ENCODE results near the gene CBX3.
"Not testable (repeated sequence)": the region's sequence is repeated elsewhere in the genome, so short reads cannot be mapped to it uniquely, and the experiment has no call there.

CBX3 gene

DNA sequence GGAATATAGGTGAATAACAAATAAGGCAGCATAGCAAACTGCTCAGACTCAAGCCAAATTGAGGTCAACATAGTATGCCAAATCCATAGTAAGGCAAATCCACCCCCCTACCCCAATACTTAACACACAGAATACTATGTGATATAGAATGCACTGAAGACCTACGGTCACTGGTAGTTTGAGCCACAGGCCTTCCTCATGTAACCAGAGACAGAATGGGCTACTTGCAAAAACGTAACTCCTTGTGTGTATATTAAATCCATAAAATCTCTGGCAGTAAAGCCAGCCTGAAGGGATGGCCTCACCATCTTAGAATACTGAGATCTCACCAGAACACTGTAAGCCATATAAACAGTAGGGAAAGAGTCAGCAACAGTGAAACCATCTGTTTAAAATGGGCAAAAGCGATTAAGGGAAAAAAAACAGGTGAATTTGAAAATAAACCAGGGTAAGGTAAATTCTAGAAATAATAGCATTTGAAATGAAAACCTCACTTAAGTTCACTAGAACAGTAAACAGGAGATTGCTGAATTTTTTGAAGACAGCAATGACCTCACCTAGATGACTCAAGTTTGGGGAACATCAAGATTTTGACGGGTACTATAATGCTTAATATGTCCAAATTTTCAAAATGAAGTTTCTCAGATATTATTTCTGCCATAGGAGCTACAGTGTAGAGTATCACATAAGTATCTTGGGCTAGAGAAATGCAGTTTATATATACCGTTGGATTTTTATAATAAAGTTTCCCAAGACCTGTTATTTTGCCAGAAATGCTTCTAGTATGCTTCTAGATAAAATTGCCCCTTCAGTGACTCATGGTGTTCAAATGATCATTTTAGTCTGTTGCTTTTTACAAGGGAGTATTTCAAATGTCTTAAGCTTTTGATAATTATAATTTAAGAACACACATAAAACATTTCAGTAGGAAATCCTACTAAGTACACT lies 14.9 kb upstream of the CBX3 start:
- peak overlapping the region; percentile 20 for H3K27ac ChIP-seq
- DNase-seq (ENCODE audit: low read depth, low spot score), result no peak

DNA sequence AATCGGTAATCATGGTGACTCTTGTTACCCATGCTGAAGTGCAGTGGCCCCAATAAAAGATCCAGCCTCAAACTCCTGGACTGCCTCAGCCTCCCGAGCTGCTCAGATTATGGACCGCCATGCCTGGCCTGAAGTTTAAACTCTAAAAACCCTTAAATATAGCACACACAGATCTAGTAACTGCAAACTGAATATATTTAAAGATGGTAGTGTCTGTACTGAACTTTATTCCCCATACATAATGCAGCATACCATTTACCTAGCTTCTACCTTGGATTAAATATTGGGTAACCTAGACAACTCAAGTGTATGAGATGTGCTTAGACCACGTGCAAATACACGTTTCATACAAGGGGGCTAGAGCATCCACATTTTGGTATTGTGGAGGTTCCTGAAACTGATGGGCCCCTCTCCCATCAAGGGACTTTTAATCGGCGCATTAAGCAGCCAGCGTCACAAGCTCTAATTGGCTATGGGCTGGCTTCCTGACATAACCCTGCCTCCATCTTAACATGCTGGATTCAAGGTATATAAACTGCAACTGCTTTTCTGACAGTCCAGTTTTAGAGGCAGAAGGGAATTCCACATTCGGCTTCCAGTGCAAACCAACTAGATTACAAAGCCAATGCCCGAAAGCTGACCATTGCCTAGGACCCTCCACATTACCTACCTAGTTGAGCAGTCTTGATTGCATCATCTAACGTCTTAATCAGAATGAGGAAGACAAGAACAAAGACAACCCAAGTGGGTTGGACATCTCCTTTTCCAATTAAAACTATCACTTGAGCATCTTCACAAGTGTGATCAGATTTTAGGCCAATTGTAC lies 14.0 kb upstream of the CBX3 start:
- no peak for DNase-seq (ENCODE audit: low read depth, low spot score)
- H3K27ac ChIP-seq, result peak overlapping the region; percentile 20

DNA sequence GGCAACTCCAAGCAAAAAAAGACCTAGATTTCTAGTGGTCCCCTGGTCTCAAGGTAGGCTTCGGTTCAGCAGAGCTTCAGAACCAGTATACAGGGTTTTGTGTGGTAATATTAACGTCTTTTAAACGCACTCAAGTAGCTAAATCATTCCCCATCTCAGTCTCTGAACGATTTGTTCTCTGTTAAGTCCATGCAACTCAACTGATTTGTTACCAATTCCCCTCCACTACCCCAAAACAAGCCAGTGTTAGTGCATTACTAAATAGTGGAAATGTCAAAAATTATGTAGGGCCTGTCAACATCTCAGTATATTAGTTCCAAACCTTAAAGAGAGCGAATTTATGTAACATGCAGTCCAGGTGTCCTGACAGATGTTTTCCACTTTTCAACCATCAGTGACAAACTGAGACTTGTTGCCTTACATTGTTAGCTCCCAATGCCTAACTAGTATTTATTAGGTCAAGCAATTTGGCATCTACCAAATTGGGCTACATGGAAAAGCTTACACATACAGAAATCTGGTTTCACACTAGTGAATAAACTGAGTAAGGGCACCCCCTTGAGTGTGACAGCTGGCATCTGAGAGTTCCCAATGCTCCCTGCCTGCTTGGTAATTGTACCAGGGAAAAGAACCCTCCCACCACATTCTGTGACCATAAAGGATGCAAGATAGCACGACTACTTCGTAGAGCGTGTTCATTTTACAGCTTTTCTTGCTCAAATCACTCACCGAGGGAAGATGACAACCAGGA lies 13.2 kb upstream of the CBX3 start:
- DNase-seq (ENCODE audit: low read depth, low spot score), result no peak

DNA sequence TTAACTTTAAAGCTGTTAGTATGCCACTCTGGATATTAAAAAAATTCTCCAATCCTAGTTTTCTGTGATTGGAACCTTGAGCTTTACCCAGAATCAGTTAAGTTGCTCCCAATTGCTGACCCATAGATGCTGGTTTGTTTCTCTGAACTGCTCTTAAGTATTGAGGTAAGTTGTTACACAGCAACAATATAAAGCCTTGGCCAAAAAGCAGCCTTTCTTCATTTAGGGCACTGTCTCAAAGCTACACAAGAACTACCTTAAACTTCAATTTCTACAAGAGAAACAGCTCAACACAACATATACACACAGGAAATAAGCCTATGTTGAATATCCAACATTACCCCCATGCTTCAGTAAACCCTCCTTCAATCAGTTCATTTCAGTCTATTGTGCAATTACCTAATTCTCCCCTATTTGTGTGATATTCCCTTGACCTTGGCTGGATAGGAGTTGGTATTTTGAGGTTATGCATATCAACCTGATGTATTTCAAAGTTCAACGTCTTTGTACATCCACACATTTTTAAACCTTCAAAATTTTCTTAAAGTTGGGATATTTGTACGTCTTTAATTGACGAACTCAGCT lies 12.5 kb upstream of the CBX3 start:
- H3K27ac ChIP-seq, result no peak overlapping the region
- DNase-seq (ENCODE audit: low read depth, low spot score), result no peak

More for the DNA sequence above, 13.2 kb upstream of the CBX3 start:
- peak overlapping the region; percentile 20 for H3K27ac ChIP-seq

DNA sequence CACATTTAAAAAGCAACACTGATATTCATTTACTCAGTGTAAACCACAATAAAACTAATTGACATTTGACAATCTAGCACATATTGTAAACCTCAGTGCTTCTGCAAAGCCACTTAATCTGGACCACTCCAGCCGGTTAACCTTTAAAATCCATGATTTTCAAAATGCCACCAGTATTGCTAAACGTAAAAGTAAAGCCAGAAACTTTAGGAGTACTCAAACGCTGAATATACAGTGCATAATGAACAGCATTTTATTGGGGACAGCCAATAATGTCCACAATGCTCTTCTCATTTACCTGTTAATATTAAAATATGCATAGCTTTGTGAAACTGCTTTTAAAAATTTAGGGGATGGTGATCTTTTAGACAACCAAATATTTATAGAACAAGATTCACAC lies 11.8 kb upstream of the CBX3 start:
- no peak for DNase-seq (ENCODE audit: low read depth, low spot score)
- no peak overlapping the region for H3K27ac ChIP-seq

DNA sequence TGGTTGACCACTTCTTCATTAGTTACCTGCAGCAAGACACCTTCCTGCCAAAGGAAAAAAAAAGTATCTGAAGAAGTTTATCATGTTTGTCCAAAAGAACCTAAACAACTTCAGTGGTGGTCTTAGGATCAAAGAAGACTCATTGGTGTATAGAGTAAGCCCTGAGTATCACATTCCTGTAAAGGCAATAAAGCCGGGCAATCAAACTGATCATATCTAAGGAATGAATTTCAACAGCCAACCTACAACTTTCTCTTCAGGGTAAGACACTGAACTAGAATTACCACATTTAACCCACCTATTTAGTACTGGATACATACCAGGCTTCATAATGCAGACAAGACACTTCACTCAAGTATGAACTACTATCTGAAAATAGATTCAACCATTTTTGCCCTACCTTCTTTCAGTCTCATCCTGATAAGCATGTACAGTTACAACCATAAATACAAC lies 11.1 kb upstream of the CBX3 start:
- peak overlapping the region; percentile 4 for H3K27ac ChIP-seq
- DNase-seq (ENCODE audit: low read depth, low spot score), result no peak

DNA sequence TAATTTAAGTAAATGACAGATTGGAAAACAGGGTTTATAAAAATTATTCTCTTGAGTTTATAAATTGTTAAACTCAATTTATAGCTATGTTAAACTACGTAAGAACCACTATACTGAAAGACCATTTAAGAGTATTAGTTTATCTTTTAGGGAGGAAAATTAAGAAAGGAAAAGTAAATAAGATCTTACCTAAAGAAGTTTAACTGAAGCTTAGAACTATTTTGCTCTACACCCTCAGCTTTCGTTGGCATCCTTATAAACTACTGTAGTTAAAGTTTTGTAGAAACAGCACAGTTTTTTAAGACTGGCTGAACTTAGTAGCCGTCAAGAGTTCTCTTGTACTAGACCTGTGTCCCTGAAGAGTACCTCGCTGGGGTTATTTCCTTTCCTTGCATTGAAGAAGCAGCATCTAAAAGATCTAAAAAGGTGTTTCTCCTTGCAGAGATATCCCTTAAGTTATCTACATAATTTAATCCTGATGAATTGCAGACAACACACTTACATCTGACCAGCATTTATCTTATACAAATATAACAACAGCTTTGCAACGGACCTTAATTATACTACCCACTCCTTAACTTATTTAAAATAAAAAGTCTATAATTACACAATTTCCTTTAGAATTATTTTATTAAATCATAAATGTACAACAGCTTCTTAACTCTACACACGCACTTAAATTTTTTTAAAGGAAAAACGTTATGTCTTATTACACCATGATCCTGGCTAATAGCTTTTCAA lies 10.1 kb upstream of the CBX3 start:
- peak overlapping the region; percentile 4 for H3K27ac ChIP-seq

DNA sequence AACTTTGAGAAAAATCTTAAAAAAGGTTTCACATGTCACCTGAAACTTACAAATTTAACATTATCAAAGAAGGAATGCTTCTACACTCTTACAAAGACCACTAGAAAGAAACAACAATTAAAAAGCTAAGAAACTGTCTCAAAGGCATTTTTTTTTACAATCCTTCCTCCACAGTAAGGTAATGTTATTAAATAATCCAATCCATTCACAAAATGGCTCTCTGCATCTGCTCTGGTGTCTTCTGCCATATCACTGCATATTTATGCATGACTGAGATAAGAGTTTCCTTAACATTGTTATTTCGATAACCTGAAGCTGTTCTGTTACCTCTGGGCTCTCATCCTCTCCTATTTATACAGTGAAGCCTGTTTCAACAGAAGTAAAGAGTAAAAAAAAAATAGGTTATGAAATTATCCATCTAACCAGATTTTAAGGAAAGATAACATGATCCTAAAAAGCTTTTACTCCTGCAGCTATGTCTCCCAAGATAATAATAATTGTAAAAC lies 9.5 kb upstream of the CBX3 start:
- H3K27ac ChIP-seq, result no peak overlapping the region
- DNase-seq (ENCODE audit: low read depth, low spot score), result no peak

More for the DNA sequence above, 10.1 kb upstream of the CBX3 start:
- no peak for DNase-seq (ENCODE audit: low read depth, low spot score)

DNA sequence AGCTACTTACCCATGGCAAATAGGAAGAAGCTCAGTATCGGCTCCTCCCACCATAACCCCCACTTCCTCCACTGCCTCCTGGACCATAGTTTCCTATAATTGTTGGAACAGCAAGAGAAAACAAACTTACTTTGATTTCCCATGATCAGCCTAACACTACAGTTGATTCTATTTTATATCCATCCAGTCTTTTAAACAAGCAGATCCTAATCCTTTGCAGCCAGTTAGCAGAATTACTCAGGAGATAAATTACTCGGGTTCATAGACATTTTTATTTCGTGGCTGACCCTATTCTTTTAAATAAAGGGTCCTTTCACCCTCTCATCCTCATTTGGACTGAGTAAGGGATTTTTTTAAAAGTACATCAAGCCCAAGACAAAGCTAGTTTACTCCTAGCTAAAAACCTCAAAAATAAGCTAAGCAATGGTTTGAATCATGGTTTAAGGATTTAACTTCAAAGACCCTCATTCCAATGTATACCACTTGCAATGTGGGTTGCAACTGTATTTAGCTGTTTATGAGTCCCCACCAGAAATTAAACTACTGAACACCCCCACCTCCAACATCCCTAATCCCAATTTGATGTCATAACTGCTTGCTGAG lies 9.0 kb upstream of the CBX3 start:
- no peak for DNase-seq (ENCODE audit: low read depth, low spot score)
- no peak overlapping the region for H3K27ac ChIP-seq

DNA sequence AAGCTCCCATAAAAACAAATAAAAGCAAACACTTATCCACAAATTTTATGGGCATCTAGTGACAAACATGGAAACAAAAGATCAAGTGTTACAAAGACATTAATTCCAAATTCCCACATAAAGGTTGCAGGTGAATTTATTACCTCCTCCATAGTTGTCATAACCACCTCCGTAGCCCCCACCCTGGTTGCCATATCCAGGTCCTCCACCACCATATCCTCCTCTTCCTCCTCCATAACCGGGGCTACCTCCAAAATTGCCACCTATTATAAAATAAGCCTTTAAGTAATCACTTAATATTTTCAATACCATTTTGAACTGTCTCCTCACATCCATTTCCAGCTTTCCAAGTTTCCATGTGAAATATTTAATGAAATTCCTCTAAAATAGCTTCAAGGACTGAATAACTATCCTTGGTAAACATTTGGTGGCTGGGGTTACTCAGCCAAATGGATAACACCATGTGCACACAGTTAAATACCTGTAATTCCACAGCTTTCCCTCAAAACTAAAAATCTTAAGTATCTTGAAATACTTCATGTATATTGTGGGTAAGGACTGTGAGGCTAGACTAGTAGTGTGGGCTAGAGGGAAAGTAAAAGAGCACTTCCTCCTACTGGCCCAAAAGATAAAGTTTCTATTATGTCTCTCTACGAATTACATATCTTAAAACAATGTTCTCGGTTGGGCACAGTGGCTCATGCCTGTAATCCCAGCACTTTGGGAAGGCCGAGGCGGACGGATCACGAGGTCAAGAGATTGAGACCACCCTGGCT lies 7.9 kb upstream of the CBX3 start:
- H3K27ac ChIP-seq, result peak overlapping the region; percentile 14
- no peak for DNase-seq (ENCODE audit: low read depth, low spot score)

DNA sequence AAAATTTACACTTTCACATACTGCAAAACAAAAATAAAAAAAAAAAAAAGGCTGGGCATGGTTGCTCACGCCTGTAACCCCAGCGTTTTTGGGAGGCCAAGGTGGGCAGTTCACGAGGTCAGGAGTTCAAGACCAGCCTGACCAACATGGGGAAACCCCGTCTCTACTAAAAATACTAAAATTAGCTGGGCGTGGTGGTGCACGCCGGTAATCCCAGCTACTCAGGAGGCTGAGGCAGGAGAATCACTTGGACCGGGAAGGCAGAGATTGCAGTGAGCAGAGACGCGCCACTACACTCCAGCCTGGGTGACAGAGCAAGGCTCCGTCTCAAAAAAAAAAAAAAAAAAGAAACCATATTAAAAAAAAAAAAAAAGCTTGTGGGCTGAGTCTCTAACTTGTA lies 6.8 kb upstream of the CBX3 start:
- not testable (repeated sequence) for H3K27ac ChIP-seq; DNase-seq (ENCODE audit: low read depth, low spot score)

DNA sequence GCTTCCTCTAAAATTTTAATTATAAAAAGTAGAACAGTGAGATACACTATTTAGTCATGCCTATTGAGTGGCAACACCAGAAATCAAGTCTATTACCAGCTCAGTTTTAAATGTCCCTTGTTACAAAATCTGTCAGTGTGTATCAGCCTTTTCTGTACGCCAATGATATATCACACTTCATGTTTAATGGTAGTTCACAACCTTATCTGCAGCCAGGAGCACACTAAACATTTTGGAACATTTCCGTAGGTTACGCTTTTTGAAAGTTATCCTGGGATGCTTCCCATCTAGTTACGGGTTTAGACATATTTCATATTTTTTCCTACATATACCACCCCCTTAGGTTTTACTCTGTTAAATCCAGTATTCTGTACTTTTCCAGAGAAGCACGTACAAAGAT lies 6.4 kb upstream of the CBX3 start:
- no peak for DNase-seq (ENCODE audit: low read depth, low spot score)
- H3K27ac ChIP-seq, result peak overlapping the region; percentile 95

DNA sequence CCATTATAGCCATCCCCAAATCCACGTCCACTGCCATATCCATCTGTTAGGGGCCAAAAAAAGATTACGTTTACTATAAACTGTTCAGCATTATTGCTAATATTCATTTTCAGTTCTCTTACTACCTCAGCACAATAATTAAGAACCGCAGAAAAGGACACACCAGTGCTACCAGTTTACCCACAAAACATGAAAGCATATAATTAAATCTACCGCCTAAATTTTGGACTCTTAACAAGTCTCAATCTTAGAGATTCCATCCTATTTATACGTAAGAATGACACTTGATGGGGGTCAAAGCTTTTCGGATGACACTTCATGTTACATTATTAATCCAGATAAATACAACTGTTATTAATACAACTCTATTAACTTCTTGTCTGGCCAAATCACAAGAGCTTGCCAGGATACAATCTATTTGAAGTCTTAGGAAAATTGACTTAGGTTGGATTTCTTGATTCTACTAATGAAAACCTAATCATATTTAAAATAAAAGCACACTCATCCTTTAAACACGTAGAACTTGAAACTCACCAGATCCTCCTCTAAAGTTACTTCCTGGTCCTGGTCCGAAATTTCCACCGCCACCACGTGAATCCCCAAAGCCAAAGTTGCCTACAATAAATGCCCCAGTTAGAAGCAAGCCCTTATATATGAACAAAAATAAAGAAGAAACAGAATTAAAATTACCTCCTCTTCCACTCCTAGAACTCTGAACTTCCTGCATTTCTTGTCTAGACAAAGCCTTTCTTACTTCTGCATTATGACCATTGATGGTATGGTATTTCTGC lies 5.5 kb upstream of the CBX3 start:
- no peak for DNase-seq (ENCODE audit: low read depth, low spot score)
- peak overlapping the region; percentile 95 for H3K27ac ChIP-seq

DNA sequence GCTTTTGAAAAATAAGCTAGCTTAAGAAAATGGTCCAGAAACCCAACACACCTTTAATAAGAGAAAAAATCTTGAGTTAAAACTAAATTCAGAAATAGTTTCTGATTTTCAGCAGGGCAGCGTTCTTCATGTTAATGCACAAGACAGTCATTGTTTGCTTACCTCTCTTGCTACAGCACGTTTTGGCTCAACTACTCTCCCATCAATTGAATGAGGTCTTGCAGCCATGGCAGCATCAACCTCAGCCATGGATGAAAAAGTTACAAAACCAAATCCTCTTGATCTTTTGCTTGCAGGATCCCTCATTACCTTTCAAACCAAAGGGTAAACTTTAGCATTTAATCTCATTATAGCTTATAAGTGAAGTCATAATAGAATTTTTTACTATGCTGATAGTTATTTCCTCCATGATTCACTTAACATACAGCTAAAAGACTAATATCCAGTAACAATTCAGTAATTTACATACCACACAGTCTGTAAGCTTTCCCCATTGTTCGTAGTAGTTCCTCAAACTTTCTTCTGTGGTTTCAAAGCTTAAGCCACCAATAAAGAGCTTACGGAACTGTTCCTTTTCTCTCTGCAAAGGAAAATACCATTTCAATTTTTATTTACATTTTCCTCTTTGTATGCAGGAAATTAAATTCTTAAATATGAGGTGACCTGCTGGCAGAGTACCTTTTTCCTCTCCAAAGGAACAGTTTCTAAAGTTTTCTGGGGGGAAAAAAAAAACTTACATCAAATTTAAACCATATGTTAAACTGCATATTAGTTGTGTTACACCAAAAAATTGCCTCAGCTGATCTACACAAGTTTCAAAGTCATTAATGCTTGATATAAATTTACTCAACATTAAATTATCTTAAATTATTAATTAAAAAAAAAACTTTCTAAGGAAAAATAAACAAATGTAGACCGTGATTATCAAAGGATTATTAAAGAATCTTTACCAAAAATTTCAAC lies 4.1 kb upstream of the CBX3 start:
- no peak for DNase-seq (ENCODE audit: low read depth, low spot score)
- H3K27ac ChIP-seq, result peak overlapping the region; percentile 95

DNA sequence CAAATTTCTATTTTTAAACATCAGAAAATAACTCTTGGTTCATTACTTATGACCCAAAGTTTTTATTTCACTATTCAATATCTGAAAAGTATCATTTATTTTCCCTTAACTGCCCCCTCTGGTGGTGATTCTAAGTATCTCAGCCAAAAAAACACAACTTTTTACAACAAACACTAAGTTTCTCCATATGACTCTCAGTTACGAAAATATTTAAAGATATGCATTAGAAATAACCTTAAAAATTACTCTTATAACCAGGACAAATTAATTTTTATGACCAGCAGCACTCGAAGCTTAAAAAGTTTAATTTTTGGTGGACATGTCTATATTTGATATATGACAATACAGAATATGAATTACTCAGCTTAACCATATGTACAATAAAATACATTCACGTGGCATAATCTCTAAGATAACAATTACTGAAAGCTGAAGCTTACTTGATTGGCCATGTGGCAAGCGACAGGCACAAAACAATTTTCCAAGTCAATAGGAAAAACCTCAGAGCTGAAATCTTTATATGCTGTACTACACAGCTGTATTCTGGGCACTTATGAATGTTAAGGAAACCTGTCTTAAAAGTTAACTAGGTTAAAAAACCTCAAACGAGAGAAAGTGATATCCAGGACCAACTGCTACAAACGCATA lies 3.3 kb upstream of the CBX3 start:
- no peak for DNase-seq (ENCODE audit: low read depth, low spot score)

DNA sequence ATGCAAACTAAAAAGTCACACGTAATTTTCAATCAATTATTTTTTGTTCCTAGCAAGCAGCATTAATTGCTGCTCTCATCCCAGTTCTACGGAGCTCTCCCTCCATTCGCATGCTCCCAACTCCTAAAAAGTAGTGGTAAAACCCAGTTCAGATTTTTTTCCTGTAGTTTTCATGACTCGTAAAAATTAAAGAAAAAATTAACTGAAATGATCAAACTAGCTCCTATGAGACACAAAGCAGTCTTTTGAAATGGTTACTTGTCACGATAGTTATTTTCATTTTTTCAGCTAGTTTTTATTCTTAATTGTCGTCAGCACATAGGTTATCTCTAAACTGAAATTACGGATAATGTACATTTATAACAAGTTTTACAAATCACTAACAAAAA lies 2.8 kb upstream of the CBX3 start:
- peak overlapping the region; percentile 95 for H3K27ac ChIP-seq
- no peak for DNase-seq (ENCODE audit: low read depth, low spot score)

More for the DNA sequence above, 3.3 kb upstream of the CBX3 start:
- H3K27ac ChIP-seq, result peak overlapping the region; percentile 95

Measured in epithelial cell of prostate (primary cell).